ENCODE measurements around the gene IRF8.

IRF8 gene

DNA sequence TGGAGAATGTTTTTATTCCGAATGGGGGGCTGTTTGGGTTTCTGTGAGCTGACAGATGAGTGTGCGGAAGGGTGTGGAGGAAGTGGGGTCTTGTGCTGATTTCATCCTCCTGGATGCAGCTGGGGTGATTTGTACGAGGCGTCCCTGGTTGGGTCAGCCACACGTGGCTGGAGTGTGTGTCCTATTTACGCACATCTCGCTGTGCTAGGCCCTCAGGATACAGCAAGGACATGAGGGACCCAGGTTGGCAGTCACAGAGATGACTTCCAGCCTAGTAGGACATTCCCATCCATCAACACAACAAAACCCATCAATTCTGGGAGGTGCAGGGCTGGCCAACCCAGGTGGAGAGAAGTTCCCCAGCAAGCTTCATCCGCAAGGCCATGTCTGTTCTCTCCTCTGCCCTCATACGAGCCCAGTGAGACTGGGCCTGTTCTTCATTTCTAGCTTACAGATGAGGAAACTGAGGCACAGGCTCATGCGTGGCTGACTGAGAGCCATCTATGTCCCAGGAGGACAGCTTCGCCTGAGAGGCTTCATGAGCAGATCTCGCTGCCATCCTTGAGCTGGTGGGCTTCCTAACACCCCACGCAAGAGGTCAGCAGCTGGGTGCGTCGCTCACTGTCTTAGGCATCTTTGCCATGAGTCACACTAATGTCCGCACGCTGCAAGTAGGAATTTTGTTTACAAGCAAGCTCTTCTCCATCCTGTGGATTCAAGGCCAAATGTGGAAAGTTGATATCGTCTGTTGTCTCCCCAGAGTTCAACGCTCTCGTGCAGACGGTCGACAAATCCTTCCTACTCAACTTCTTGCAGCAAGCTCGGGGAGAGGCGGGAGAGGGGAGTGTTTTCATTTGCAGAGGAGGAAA lies 24.4 kb downstream of the IRF8 start:
- in situ Hi-C loops (cut with HindIII; ENCODE audit: low pct_unique_long_range_greater_than_20kb, low sequenced_read_pairs): no loop called here
- TF ChIP-seq JUND (IDR thresholded peaks at IDR 0.05; ENCODE audit: low read depth): no peak
- no peak for DNase-seq (ENCODE audit: low read depth in 1 of 2, low spot score in 1 of 2)

DNA sequence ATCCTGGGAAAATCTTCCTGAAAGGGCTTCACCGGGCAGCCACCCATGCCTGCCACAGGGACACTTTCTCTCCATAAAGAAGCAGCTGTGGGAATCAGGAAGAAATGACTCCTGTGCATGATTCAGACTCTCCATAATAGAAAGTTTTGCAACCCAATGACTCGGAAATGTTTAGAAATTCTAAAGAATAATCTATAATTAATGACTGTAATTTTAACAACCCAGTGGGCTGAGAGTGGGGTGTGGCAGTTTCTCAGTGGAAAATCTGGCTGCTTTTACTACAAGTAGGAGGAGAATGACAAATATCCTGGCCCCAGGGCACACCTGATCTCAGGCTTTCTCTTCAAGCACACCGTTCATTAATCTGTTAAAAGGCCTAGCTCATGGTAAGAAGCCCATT lies 25.7 kb downstream of the IRF8 start:
- no peak for TF ChIP-seq JUND (IDR thresholded peaks at IDR 0.05; ENCODE audit: low read depth)
- DNase-seq (ENCODE audit: low read depth in 1 of 2, low spot score in 1 of 2): no peak
- in situ Hi-C loops (cut with HindIII; ENCODE audit: low pct_unique_long_range_greater_than_20kb, low sequenced_read_pairs): no loop called here

DNA sequence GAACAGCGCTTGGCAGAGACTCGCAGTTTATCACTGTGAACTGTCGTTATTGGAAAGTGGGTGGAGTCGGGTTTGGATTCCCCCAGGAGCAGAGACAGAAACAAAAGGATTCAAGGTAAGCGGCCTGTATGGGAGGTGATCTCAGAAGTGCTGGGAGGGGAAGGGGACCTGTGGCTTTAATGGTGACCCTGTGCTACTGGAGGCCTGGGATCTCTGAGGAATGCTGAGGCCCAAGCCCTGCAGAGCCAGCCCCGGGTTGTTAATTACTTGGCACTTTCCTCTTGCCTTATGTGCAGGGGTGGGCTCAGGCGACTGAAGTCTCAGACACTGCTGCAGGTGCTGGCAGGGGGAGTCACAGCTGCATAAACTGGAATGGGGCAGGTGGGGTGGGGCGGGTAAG lies 27.4 kb downstream of the IRF8 start:
- no peak for DNase-seq (ENCODE audit: low read depth in 1 of 2, low spot score in 1 of 2)
- in situ Hi-C loops (cut with HindIII; ENCODE audit: low pct_unique_long_range_greater_than_20kb, low sequenced_read_pairs): no loop called here
- no peak for TF ChIP-seq JUND (IDR thresholded peaks at IDR 0.05; ENCODE audit: low read depth)

DNA sequence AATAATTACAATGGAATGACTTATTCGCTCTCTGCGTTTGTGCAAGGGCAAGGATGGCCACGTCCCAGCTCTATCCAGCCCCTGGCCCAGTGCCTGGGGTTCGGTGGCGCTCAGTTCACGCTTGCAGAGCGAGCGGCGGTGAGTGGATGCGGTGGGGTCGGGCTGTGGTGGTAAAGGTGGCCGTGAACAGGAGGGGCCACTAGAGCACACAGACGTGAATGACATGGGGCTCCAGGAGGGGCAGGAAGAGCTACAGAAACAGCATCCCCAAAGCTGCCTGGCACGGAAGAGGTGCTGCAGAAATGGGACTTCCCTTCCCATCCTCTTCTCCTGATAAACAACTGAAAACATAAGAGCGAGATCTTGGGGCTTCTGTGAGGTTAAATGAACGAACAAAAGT lies 28.4 kb downstream of the IRF8 start:
- TF ChIP-seq JUND (IDR thresholded peaks at IDR 0.05; ENCODE audit: low read depth): no peak
- DNase-seq (ENCODE audit: low read depth in 1 of 2, low spot score in 1 of 2): no peak
- in situ Hi-C loops (cut with HindIII; ENCODE audit: low pct_unique_long_range_greater_than_20kb, low sequenced_read_pairs): no loop called here

DNA sequence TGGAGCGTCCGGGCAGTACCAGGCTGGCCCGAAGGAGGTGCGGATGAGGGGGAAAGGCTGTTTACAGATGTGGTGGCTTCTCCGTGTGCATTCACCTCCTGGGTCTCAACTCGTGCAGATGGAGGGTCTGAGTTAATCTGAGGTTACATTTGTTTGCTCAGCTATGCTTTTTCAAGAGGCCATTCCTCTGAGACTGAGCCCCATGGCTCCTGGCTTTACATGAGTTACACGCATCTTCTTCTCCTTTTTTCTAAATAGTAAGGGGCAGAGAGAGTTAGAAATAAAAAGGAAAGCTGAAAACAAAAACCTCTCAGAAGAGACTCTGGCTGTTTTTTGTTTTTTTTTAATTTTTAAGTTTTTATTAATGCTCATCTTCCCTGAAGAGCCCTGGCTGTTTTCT lies 29.0 kb downstream of the IRF8 start:
- in situ Hi-C loops (cut with HindIII; ENCODE audit: low pct_unique_long_range_greater_than_20kb, low sequenced_read_pairs): no loop called here
- no peak for DNase-seq (ENCODE audit: low read depth in 1 of 2, low spot score in 1 of 2)
- TF ChIP-seq JUND (IDR thresholded peaks at IDR 0.05; ENCODE audit: low read depth): no peak

DNA sequence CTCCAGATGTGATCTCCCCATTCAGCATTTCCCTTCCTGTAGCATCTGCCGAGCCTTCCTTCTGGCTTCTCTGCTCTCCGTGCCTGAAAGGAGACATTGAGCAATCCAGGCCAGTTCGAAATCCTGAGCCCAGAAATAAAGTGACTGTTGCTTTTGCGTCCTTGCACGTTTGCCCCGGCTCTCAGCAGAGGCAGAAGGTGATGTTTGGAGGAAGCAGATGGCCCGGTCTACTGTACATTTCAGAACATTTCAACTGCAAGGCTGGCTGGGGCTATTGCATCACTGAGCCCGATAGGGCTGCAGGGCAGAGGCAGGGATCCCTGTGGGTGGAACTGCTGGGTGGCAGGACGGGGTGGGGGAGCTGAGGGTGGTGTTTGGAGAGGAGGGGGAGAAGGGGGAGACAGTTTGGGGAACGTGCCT lies 29.4 kb downstream of the IRF8 start:
- in situ Hi-C loops (cut with HindIII; ENCODE audit: low pct_unique_long_range_greater_than_20kb, low sequenced_read_pairs): no loop called here
- DNase-seq (ENCODE audit: low read depth in 1 of 2, low spot score in 1 of 2): no peak
- no peak for TF ChIP-seq JUND (IDR thresholded peaks at IDR 0.05; ENCODE audit: low read depth)

DNA sequence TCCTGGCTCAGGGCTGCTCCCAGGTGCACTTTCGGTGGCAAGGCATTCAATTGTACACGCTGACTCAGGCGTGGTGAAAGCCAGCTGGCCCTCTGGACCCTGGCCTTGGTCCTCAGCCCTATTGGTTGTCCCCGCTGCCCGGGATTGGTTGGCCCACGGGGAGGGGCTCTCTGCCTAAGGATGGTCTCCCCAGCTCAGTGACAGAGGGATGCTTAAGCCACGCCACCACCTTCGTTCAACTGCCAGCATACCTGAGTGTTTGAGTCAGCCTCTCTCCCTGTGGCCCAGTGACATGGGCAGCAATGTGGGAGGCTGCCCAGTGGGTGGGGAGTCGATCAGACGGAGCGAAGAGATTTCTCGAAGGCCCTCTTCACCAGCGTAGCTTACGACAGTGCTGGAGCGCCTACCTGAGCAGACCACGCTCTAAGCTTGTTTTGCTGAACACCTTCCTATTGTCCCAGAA lies 30.3 kb downstream of the IRF8 start:
- TF ChIP-seq JUND (IDR thresholded peaks at IDR 0.05; ENCODE audit: low read depth): no peak
- DNase-seq (ENCODE audit: low read depth in 1 of 2, low spot score in 1 of 2): peak in 1 of 2 experiments; percentile 15
- in situ Hi-C loops (cut with HindIII; ENCODE audit: low pct_unique_long_range_greater_than_20kb, low sequenced_read_pairs): no loop called here

DNA sequence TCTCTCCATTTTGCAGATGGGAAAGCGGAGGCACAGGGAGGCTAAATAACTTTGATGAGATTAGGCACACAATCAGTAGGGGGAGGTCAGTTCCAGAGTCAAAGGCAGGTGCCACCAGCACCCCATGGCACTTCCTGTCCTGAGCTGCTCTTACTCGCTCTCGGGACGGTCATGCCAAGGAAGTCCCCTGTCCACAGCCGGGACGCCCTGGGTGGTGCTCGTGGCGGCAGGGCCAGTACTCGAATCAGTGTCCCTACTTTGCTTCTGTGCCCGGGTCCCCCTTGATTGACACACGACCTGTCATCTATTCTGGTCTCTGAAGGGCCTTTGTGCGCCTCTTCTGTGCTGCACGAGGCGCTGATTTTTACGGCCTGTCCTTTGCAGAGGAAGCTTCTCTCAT lies 31.3 kb downstream of the IRF8 start:
- TF ChIP-seq JUND (IDR thresholded peaks at IDR 0.05; ENCODE audit: low read depth): no peak
- in situ Hi-C loops (cut with HindIII; ENCODE audit: low pct_unique_long_range_greater_than_20kb, low sequenced_read_pairs): no loop called here
- no peak for DNase-seq (ENCODE audit: low read depth in 1 of 2, low spot score in 1 of 2)

DNA sequence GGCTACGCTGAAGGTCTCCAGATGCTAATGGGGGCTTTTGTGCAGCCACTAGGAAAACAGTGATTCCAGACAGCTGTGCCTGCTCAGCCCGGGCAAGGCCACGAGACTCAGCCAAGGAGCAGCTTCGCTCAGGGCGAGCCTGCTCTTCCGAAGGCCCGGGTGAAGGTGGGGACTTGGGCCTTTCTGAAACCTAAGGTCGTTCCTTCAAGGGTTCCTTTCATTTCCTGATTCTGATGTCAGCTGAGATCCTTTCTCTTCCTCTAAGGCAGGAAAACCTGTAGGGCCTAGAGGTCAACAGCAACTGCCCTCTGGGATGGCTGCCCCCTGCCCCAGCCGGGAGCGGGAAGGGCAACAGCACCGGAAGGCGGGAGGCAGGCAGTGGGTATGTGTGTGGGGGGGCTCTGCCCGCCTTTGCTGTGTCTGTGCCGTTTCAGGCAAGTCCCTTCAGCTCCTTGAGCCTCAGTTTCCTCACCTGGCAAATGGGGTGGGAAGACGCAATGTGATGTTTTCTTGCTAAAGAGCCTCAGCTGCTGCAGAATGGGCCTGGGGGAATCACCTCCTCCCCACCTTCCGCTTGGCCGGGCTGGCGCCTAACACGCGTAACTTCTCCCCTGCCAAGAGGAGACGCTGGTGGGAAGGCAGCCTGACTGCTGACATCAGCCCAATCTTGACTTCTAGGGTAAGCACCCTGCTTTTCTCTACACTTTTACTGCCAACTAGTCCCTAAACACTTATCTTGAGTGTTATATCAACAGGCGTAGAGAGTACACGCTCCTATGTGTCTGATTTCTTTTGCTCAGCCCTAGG lies 32.8 kb downstream of the IRF8 start:
- in situ Hi-C loops (cut with HindIII; ENCODE audit: low pct_unique_long_range_greater_than_20kb, low sequenced_read_pairs): no loop called here
- DNase-seq (ENCODE audit: low read depth in 1 of 2, low spot score in 1 of 2): no peak
- no peak for TF ChIP-seq JUND (IDR thresholded peaks at IDR 0.05; ENCODE audit: low read depth)

DNA sequence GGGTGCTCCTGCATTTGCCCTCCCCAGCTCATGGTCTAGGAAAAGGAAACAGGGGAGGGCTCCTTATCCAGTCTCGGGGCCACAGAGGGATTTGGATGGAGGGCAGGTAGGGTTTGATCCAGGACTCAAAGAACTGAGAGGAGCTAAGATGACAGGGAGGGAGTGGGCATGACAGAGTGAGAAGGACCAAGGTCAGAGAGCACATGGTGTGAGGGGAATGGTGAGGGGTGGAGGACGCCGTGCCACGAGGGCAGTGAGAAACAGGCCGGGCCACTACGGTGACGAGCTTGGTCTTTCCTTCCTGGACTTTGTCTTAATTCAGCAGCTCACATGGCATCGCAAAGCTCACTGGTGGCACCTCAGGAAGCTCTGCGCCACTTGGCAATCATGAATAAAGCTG lies 35.2 kb downstream of the IRF8 start:
- no peak for DNase-seq (ENCODE audit: low read depth in 1 of 2, low spot score in 1 of 2)
- no peak for TF ChIP-seq JUND (IDR thresholded peaks at IDR 0.05; ENCODE audit: low read depth)
- in situ Hi-C loops (cut with HindIII; ENCODE audit: low pct_unique_long_range_greater_than_20kb, low sequenced_read_pairs): no loop called here

DNA sequence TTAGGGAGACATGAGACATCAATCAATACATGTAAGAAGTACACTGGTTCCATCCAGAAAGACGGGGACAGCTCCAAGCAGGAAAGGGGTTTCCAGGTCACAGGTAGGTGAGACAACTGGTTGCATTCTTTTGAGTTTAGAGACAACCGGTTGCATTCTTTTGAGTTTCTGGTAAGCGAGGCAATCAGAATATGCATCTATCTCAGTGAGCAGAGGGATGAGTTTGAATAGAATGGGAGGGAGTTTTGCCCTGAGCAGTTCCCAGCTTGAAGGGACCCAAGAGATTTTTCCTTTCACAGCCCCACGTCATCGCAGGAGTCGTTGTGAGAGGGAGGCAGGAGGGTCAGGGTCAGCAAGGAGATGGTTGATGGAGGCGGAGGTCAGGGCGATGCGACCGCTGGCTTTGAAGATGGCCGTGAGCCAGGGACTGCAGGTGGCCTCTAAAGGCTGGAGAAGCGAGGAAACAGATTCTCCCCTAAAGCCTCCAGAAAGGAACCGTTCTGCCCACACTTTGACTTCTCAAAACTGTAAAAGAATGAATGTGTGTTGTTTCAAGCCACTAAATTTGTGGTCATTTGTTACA lies 36.5 kb downstream of the IRF8 start:
- in situ Hi-C loops (cut with HindIII; ENCODE audit: low pct_unique_long_range_greater_than_20kb, low sequenced_read_pairs): no loop called here
- TF ChIP-seq JUND (IDR thresholded peaks at IDR 0.05; ENCODE audit: low read depth): no peak
- no peak for DNase-seq (ENCODE audit: low read depth in 1 of 2, low spot score in 1 of 2)

DNA sequence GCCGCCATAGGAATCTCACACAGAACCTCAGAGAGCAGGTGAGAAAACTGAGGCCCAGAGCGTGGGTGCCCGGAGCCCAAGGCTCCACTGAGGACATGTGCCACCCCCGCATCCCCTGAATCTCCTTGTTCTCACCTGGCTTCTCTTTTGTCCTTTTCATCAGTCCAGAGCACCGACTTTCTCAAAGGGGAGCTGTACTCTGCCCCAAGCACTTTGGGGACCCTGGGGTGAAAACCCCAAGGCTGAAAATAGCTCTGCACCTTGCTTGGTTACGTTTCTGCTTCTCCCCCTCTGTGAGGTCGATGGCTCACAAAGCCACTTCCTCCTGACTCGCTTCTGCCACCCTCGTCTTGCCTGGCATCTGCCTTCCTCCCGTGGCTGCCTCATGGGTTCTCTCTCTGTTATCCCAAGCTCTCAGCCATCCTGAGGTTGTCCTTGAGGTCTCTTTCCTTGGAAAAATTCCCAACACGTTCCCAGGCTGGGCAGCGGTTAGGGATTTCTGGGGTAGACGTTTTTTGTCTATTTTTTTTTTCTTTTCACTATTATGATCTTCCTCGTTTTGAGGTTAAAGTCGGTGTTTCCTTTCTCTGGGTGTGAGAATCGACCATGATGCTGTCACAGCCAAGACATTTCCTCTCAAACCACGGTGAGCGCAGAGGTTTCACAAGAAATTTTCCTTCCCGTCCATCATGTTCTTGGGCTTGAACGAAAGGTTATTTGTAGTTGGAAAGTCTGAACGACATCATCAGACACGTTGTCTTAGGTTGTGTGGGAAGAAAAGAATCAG lies 37.2 kb downstream of the IRF8 start:
- in situ Hi-C loops (cut with HindIII; ENCODE audit: low pct_unique_long_range_greater_than_20kb, low sequenced_read_pairs): no loop called here
- TF ChIP-seq JUND (IDR thresholded peaks at IDR 0.05; ENCODE audit: low read depth): no peak
- DNase-seq (ENCODE audit: low read depth in 1 of 2, low spot score in 1 of 2): no peak
